ENCODE measurements around the gene MAP3K9. TPM values are rescaled to one million over a fixed set of nuclear protein-coding genes. Genes with fewer than 3 reads are reported as not detected.

The MAP3K9 gene
- total and polyA plus RNA-seq, 2 of the 8 experiments (the other 6 are each of a cell fraction or from before 2014, with no cell fraction given) = 9.8 to 24.7 TPM

DNA sequence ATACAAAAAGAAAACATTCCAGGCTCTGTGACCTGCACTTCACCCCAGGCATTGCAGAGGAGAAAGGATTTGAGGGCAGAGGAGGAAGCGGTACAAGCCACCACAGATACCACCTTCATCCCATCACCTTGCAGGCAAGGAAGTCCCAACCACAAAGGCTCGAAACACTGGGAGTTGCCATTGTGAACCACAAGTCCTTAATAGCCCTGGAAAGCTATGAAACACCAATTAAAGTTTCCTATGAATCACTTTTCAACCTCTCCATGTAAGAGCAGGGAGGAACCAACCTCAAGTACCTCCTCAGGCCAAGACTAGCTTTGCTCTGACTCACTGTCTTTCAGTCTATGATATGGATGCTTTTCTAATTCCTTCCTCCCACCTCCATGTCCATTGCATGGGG is 27.0 kb downstream of the MAP3K9 start (continued):
- TF ChIP-seq GABPA (IDR thresholded peaks at IDR 0.05; ENCODE audit: borderline replicate concordance, insufficient read depth, low read length) = no peak
- TF ChIP-seq SP1 (IDR thresholded peaks at IDR 0.05; ENCODE audit: low read depth, low read length) = no peak
- no peak for TF ChIP-seq EGR1 (IDR thresholded peaks at IDR 0.05; ENCODE audit: borderline replicate concordance, low read depth, low read length)

Measured in H1 (cell line).